NCI-H1930 (cell line): ENCODE measurements around the gene USP14.

ENCODE experiments used
- DNase-seq, 2 experiments: peaks; one replicate each; lab custom pipeline; 2025; lab: John Stamatoyannopoulos, UW

Gene USP14

GRCh38 chr18:228586-228985, 70.2 kb downstream of the USP14 start:
- no peak for DNase-seq

- no peak for DNase-seq
Measured at GRCh38 chr18:231563-231962, 73.2 kb downstream of the USP14 start.

GRCh38 chr18:240175-240574, 81.8 kb downstream of the USP14 start:
- DNase-seq: no peak

GRCh38 chr18:245282-245847, 87.0 kb downstream of the USP14 start:
- DNase-seq: no peak

- no peak for DNase-seq
Measured at GRCh38 chr18:248053-248452, 89.7 kb downstream of the USP14 start.

- no peak for DNase-seq
Measured at GRCh38 chr18:250685-251084, 92.3 kb downstream of the USP14 start.

- DNase-seq: no peak
Measured at GRCh38 chr18:251572-251971, 93.2 kb downstream of the USP14 start.

GRCh38 chr18:253121-253520, 94.8 kb downstream of the USP14 start:
- DNase-seq: no peak

- DNase-seq: no peak
Measured at GRCh38 chr18:255171-255570, 96.8 kb downstream of the USP14 start.

GRCh38 chr18:260547-260946, 102.2 kb downstream of the USP14 start:
- no peak for DNase-seq

- no peak for DNase-seq
Measured at GRCh38 chr18:261398-262073, 103.2 kb downstream of the USP14 start.
